Activated CD4-positive, CD25-positive, alpha-beta regulatory T cell treated with anti-CD3 and anti-CD28 coated beads, Interleukin-2, amount 50 U/mL, for 72 hours (primary cell): ENCODE results near the gene CELF4.

Experiments
- DNase-seq: peaks from one replicate; pipeline ENCODE4 v3.0.0; 2021

Gene CELF4

GRCh38 chr18:37307181-37307580 lies 258.4 kb downstream of the CELF4 start:
- no peak for DNase-seq

GRCh38 chr18:37306432-37306831 lies 259.2 kb downstream of the CELF4 start:
- DNase-seq, result no peak

- no peak for DNase-seq
Measured at GRCh38 chr18:37305066-37305465, 260.5 kb downstream of the CELF4 start.

GRCh38 chr18:37304012-37304680 lies 261.5 kb downstream of the CELF4 start:
- DNase-seq, result no peak

- no peak for DNase-seq
Measured at GRCh38 chr18:37303009-37303408, 262.6 kb downstream of the CELF4 start.

GRCh38 chr18:37302519-37302918 lies 263.1 kb downstream of the CELF4 start:
- DNase-seq, result no peak

GRCh38 chr18:37299471-37300304 lies 265.9 kb downstream of the CELF4 start:
- DNase-seq, result no peak

- DNase-seq, result no peak
Measured at GRCh38 chr18:37298816-37299215, 266.8 kb downstream of the CELF4 start.

GRCh38 chr18:37297106-37297505 lies 268.5 kb downstream of the CELF4 start:
- DNase-seq, result no peak

- no peak for DNase-seq
Measured at GRCh38 chr18:37294951-37295350, 270.6 kb downstream of the CELF4 start.

- no peak for DNase-seq
Measured at GRCh38 chr18:37293359-37293758, 272.2 kb downstream of the CELF4 start.

GRCh38 chr18:37289423-37289822 lies 276.2 kb downstream of the CELF4 start:
- DNase-seq, result no peak

- no peak for DNase-seq
Measured at GRCh38 chr18:37287601-37288000, 278.0 kb downstream of the CELF4 start.

GRCh38 chr18:37286801-37287200 lies 278.8 kb downstream of the CELF4 start:
- DNase-seq, result no peak

GRCh38 chr18:37285825-37286224 lies 279.8 kb downstream of the CELF4 start:
- no peak for DNase-seq

GRCh38 chr18:37284260-37284659 lies 281.3 kb downstream of the CELF4 start:
- DNase-seq, result no peak

GRCh38 chr18:37282386-37283037 lies 283.1 kb downstream of the CELF4 start:
- no peak for DNase-seq

GRCh38 chr18:37280701-37281393 lies 284.8 kb downstream of the CELF4 start:
- DNase-seq, result no peak

GRCh38 chr18:37277804-37278203 lies 287.8 kb downstream of the CELF4 start:
- DNase-seq, result no peak

- DNase-seq, result no peak
Measured at GRCh38 chr18:37276111-37276890, 289.3 kb downstream of the CELF4 start.

GRCh38 chr18:37275237-37275741 lies 290.3 kb downstream of the CELF4 start:
- DNase-seq, result no peak
